Sigmoid colon (tissue), 4 donors: ENCODE results near the gene OR11A1.

Experiments
- CTCF ChIP-seq, 4 experiments: fragments of 450-650 bp in 3 of 4; fragments of 200-600 bp in 1 of 4; IDR thresholded peaks; one replicate each; pipeline ENCODE4 v1.5.1; 2016 to 2019; ENCODE audit warnings: antibody characterized with exemption in 4 of 4, mild to moderate bottlenecking in 3 of 4, moderate library complexity in 2 of 4
- POLR2AphosphoS5 ChIP-seq, 4 donors: sonication (generic); formaldehyde crosslinking; IDR thresholded peaks; one replicate each; pipeline ENCODE4 v1.6.1; 2017; ENCODE audit warnings: antibody characterized with exemption in 4 of 4

- TF ChIP-seq CTCF (IDR thresholded peaks at IDR 0.05) (no peak), POLR2AphosphoS5 (IDR thresholded peaks at IDR 0.05) (no peak)
These were observed 9.2 kb downstream of the OR11A1 start for GRCh38 chr6:29447670-29448069.
